DMS79 treated with DMSO at 0.1 percent for 48 hours (cell line): Measurements from ENCODE around the gene OCEL1.
"Not testable (repeated sequence)": the region's sequence is repeated elsewhere in the genome, so short reads cannot be mapped to it uniquely, and the experiment has no call there.

Source experiments
- DNase-seq: peaks from one replicate; lab custom pipeline; 2025; lab: John Stamatoyannopoulos, UW

Gene OCEL1

DNA sequence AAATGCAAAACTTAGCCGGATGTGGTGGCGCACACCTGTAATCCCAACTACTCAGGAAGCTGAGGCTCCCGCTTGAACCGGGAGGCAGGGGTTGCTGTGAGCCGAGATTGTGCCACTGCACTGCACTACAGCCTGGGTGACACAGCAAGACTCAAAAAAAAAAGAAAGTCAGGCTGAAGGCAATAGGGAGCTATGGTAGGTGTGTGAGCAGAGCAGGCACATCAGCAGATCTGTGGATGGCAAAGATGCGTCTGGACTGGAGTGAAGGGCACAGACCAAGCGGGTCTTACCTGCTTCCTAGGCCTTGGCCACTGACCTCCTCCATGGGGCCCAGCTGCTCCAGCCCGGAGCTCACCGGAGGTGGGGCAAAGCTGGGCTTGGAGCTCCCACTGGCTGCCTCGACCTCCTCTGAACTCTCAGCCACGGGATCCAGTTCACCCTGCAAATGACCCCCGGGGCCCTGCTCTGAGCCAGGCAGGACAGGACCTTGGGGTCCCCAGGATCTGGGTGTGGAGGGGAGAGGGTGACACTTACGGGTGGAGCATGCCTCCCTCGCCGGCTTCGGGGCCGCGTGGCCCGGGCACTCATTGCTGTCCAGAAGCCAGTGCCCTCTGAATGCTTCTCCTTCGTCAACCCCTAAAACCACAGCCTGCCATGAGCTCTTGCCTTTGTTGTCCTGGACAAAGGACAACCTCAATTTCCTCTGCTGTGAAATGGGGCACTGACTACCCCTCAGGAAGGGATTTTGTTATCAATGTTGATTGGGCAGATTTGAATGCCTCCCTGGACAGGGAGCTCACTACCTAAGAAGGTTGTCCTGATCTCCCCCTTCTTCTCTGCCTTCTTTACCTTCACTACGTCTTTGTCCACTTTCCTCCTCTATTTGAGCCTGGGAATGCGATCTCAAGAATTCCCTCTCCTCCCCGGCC is 38.0 kb downstream of the OCEL1 start:
- DNase-seq: no peak

DNA sequence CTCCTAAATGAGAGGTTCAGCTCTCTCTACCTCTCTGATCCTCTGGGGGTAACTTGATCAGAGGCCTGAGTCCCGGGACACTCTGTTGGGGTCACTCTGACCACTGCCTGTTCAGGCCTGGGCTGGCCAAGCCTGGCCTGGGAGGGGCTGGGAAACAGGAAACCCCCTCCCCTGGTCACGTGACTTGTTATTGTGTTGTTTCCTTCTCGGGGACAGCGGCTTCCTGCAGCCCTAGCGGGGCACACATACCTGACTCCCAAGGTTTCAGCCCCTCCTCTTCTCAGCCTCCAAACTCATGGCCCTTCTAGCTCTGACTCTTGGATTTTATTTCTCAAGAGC is 38.6 kb downstream of the OCEL1 start, which contains the start of gene USHBP1:
USHBP1 (minus strand) TSS at position 105 of the 339 bp plus-strand sequence. CDS start 446 bp downstream, outside the sequence.
- DNase-seq: no peak

DNA sequence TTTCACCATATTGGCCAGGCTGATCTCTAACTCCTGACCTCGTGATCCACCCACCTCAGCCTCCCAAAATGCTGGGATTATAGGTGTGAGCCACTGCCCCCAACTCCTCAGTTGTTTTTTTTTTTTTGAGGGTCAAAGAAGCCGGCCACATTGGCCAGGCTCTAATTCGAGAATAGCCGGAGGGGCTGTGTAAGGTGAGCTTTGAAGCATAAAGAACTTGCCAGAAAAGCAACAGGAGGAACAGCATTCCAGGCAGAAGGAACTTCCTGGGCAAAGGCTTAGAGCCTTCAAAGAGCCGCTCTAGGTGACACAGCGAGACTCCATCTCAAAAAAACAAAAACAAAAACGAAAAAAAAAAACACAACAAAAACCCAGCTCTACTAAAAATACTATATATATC is 40.0 kb downstream of the OCEL1 start:
- DNase-seq: no peak

DNA sequence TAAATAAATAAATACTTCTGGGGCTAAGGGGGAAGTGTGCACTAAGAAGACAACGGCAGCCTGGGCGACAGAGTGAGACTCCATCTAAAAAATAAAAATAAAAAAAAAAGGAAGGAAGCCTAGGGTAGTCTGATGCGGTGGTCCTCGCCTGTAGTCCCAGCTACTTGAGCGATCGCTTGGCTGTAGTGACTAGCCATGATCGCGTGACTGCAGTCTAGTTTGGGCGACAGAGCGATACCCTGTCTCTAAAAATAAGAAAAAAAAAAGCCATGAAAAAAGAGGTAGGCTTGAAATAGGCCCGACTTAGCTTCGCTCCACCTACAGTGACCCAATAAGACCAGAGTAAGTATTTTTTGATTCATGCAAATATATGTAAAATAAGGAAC is 40.6 kb downstream of the OCEL1 start:
- DNase-seq: no peak

DNA sequence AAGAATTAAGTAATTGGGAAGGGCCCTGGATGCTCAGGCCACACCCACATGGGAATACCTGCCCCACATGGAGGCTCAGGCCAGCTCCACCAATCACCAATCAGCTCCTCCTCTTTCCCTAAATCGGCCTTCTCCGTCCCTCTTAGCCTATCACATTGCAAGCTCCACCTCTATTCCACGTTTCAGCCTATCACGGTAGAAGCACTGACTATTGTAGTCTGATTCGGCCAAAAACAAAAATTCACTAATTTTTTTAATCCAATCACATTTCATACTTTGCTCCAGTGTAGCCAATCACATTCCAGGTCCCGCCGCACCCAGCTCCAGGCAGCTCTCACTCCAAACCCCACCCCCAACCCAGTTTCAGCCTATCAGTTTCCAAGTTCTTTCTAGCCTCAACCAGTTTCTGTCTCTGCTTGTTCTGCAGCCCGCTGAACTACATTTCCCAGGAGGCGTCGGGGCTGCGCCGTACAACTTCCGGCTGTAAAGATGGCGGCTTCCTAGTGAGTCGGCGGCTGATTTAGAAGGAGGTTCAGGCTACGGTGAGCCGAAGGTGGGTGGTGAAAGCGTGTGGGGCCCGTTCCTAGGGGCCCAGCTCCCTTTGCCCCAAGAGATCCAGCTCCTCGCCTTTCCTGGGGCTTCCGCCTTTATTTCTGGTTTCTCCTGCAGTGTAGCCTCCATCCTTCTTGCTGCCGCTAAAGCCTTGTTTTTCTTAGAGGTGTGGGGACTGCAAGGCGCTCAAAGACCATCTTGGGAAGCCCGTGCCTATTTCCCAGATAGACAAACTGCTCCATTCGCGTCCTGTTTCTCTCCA is 41.2 kb downstream of the OCEL1 start, which contains the start of gene BABAM1:
BABAM1 (plus strand) TSS at position 469 of the 814 bp plus-strand sequence. CDS start 1,364 bp downstream, outside the sequence.
- DNase-seq: peak; percentile 95

DNA sequence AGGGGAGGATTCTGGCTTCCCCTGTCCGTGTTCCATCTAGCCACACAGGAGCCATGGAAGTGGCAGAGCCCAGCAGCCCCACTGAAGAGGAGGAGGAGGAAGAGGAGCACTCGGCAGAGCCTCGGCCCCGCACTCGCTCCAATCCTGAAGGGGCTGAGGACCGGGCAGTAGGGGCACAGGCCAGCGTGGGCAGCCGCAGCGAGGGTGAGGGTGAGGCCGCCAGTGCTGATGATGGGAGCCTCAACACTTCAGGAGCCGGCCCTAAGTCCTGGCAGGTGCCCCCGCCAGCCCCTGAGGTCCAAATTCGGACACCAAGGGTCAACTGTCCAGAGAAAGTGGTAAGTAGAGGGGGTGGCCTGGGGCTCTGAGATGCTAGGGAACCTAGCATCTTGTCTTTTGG is 42.7 kb downstream of the OCEL1 start:
- DNase-seq: no peak

DNA sequence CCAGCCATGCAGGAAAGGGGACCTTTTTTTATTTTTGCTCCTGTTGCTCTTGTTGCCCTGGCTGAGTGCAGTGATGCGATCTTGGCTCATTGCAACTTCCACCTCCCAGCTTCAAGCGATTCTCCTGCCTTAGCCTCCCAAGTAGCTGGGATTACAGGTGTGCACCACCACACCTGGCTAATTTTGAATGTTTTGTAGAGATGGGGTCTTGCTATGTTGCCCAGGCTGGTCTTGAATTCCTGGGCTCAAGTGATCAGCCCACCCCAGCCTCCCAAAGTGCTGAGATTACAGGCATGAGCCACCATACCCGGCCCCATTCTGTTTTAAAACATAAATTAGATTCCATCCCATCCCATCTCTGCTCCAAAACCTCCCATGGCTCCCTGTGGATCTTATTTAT is 48.9 kb downstream of the OCEL1 start:
- DNase-seq: not testable (repeated sequence)

DNA sequence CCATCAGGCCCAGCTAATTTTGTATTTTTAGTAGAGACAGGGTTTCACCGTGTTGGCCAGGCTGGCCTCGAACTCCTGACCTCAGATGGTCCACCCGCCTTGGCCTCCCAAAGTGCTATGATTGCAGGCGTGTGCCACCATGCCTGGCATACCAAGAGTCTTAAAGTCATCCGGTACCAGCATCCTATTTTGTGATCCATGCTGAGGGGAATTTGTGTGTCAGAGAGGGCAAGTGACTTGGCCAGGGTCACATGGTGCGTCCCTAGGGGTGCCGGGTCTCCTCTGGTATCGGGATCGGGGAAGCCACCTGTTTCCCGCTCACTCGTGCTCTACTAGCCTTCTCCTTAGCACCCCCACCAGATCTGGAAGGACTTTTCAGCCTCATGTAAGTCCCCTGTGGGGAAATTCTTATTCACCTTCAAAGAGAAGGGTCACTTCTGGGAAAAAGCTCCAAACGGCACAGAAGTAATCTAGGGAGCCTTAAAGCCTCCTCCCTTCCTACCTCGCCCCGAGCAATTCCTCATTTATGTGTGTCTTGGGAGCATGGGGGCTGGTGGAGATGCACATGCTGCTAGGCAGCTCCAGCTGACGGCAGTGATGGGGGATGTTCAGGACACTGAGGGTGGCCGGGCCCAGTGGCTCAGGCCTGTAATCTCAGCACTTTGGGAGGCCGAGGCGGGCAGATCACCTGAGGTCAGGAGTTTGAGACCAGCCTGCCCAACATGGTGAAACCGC is 49.6 kb downstream of the OCEL1 start:
- DNase-seq: no peak
